Upper lobe of left lung (tissue), 4 donors: Measurements from ENCODE around the gene SLC5A11.

Experiments used
- EP300 ChIP-seq, 4 donors: sonication (generic); formaldehyde crosslinking; IDR thresholded peaks; one replicate each; pipeline ENCODE4 v1.5.1; 2017; ENCODE audit warnings: antibody characterized with exemption in 4 of 4, control low read depth in 2 of 4
- POLR2A ChIP-seq, 4 donors: fragments of 450-650 bp; IDR thresholded peaks; one replicate each; pipeline ENCODE4 v1.5.1; 2016 to 2017; ENCODE audit warnings: antibody characterized with exemption in 4 of 4, mild to moderate bottlenecking in 2 of 4
- TF ChIP-seq, protein P1 (sequence below), 6 experiments: fragments of 450-650 bp in 4 of 6; fragments of 200-600 bp in 2 of 6; sonication (generic) in 2 of 6; IDR thresholded peaks; one replicate each; pipeline ENCODE4 v1.5.1; 2016 to 2019; ENCODE audit warnings: antibody characterized with exemption in 6 of 6

GRCh38 chr16:24845726-24846547 lies at the start of gene SLC5A11:
- TF ChIP-seq EP300 (IDR thresholded peaks at IDR 0.05), result no peak
- TF ChIP-seq, protein P1, sequence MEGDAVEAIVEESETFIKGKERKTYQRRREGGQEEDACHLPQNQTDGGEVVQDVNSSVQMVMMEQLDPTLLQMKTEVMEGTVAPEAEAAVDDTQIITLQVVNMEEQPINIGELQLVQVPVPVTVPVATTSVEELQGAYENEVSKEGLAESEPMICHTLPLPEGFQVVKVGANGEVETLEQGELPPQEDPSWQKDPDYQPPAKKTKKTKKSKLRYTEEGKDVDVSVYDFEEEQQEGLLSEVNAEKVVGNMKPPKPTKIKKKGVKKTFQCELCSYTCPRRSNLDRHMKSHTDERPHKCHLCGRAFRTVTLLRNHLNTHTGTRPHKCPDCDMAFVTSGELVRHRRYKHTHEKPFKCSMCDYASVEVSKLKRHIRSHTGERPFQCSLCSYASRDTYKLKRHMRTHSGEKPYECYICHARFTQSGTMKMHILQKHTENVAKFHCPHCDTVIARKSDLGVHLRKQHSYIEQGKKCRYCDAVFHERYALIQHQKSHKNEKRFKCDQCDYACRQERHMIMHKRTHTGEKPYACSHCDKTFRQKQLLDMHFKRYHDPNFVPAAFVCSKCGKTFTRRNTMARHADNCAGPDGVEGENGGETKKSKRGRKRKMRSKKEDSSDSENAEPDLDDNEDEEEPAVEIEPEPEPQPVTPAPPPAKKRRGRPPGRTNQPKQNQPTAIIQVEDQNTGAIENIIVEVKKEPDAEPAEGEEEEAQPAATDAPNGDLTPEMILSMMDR (IDR thresholded peaks at IDR 0.05), result no peak
- TF ChIP-seq POLR2A (IDR thresholded peaks at IDR 0.05), result no peak
